ENCODE results near the gene GOLPH3L.
A peak's percentile ranks its signal among the peaks of the same experiment; 100 is the strongest.
"Not testable (repeated sequence)": the region's sequence is repeated elsewhere in the genome, so short reads cannot be mapped to it uniquely, and the experiment has no call there.

Gene GOLPH3L

DNA sequence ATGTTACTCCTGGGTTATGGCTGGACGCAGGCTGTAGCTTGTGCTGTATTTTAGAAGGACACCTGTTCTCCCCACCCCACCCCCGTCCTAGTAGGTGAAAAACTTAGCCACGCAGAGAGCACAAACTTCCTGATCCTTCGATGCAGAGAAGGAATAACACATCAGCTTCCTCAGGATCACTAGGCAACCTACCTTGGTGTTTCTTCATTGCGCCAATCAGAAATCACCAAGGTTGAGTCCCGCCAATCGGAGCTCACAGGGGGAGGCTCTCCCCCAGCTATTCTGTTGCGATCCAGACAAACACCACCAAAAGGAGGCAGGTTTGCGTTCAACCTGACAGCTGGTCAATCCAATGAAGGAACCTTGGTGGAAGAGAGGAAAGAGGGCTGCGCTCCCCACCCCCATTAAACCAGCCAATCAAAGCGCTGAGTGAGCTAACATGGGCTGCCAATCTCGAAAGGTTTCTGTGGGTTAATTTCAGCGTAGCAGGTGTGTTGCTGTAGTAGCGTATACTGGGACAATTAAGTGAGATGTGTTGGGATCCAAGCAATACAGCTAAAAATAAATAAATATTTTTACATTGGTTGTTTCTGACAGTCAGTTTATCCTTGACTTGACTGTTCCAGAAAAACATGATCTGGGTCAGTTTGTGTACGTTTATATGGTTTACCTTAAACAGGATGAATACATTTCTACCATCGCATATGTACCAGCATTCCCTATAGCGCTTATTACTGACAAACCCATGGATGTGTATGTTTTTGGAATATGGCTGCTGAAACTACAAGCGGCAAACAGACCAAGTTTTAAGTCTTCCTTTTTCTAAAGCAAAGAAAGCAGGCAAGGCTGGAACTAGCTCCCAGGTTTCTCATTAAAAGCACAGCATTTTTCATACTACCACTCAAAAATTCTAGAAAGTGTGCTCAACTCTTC is at the start of gene GOLPH3L:
Gene GOLPH3L, minus strand, starts transcription at position 160 of the 933 bp plus-strand sequence. CDS start 2,316 bp downstream, outside the sequence.
- ATAC-seq, result peak; percentile 100

DNA sequence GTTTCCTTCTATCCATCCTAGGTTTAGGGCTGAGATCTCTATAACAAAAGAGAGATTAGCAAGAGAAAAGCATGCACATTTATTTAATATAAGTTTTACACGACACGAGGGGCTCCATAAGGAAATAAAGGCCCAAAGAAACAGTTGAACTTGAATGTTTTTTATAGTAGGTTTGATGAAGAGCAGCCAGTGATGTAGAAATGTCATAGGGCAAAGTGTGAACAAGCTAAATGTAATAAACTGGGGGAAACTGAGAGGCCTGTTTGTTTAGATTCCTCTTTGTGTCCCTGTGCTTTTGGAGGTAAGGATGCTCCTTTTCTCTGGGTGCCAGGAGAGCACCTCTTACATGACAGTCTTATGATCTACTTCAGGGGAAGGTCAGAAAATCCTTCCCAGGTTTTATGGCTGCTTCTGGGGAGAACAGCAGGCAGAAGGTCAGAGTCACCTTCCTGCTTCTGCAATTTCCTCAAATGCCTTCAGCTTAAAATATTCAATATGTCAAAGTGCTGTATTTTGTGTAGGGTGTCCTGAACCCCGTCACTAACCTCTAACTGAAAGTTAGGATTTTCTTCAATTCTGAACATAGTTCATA is 33.3 kb upstream of the GOLPH3L start:
- no peak for ATAC-seq

DNA sequence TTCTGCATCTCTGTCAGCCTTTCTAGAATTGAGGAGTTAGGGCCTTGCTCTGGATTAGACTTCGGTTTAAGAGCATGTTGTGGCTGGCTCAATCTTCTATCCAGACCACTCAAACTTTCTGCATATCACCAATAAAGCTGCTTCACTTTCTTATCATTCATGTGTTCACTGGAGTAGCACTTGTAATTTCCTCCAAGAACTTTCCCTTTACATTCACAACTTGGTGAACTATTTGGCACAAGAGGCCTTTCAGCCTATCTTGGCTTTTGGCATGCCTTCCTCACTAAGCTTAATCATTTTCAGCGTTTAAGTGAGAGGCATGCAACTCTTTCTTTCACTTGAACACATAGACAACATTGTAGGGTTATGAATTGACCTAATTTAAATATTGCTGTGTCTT is 27.4 kb upstream of the GOLPH3L start:
- ATAC-seq, result no peak

- ATAC-seq, result no peak
Observed at GRCh38 chr1:150720703-150721102, 23.7 kb upstream of the GOLPH3L start, which contains the start of gene HORMAD1. Gene HORMAD1 (minus strand): TSS chr1:150720895. CDS start chr1:150719505, 1,390 bp downstream.

DNA sequence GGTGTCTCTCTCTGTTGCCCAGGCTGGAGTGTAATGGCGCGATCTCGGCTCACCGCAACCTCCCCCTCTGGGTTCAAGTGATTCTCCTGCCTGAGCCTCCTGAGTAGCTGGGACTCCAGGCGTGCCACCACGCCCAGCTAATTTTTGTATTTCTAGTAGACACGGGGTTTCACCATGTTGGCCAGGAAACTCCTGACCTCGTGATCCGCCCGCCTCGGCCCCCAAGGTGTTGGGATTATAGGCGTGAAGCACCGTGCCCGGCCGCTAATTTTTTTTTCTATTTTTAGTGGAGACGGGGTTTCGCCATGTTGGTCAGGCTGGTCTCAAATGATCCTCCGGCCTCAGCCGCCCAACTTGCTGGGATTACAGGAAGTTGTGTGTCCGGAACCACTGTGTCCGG is 23.1 kb upstream of the GOLPH3L start:
- ATAC-seq, result no peak

DNA sequence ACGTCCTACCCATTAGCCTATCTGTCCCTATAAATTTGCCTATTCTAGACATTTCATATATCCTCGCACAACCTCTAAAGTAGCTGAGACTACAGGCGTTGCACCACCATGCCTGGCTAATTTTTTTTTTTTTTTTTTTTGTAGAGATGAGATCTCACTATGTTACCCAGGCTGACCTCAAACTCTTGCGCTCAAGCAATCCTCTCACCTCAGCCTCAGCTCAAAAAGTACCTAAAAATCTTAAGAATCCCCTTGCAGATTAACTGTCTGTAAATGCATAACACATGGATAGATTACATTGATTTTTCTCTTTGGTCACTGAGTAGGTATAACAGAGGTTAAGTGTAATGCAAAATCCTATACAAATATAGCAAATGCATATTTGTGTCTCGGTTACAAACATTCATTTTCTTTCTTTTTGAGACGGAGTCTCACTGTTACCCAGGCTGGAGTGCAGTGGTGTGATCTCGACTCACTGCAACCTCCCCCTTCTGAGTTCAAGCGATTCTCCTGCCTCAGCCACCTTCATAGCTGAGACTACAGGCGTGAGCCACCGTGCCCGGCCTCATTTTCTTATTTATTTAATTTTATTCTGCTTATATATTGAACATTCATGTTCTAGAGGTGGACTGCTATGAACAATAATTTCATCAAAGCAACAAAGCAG is 21.4 kb upstream of the GOLPH3L start:
- ATAC-seq, result no peak

DNA sequence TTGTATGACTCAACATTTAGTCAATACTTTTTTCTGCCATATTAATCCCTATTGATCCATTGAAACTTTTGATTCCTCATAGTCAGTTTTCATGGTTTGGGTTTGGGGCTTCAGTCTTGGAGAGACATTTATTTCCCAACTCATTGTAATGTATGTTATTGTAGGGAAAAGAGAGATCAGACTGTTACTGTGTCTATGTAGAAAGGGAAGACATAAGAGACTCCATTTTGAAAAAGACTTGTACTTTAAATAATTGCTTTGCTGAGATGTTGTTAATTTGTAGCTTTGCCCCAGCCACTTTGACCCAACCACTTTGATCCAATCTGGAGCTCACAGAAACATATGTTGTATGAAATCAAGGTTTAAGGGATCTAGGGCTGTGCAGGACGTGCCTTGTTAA is 12.1 kb upstream of the GOLPH3L start:
- not testable (repeated sequence) for ATAC-seq

DNA sequence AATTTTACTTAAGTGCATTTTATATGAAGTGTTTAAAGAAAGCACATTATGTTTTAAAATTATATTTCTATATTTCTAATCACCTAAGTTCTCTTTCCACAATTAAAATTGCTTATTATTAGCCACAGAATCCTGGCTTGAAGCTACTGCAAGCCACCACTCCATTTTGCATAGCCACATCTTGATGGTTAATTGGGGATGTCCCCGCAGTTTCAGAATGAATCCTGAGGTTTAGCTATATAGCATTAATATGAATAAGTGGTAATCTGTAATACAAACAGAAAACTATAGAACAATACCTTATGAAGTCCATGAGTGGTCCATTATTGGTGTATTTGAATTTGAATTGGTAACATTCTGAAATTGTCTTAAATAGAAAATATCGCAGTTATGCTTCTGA is 11.6 kb upstream of the GOLPH3L start:
- peak; percentile 97 to 99 for ATAC-seq

DNA sequence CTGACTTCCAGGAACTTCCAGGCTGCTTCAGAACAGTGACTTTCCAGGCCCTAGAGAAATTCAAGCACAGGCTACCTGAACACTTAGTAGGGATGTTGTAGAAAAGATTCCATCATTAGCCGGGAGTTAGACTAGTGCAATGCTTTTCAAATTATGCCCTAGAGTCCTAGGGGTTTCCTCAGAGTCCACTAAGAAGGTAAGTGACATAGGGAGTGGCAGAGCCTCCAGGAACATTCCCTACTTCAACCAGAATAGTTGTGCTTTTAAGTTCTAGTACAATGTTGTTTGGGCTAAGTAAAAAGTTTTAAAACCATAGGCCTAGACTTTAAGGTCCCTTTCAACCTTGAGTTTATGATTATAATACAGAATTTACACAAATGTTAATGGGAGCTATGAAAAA is 9.1 kb upstream of the GOLPH3L start:
- no peak for ATAC-seq

DNA sequence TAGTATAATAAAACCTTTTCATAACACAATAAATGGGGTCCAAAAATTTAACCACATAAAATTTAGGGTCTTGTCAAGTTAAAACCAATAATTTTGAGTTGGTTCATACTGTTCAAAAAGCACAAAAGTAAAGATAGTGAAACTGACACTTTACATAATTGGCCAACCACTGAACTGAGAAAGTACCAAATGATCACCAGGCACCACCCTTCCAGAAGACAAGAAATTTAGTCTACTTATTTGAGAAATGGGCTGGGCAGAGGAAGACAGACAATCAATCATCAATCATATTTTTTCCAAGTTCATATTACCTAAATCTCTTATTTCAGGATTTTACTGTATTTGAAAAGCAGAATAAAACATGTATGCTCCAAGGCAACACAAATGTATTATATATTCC is 6.5 kb upstream of the GOLPH3L start:
- ATAC-seq, result no peak

GRCh38 chr1:150696590-150696989 is 364 bp downstream of the GOLPH3L start:
- no peak for ATAC-seq

DNA sequence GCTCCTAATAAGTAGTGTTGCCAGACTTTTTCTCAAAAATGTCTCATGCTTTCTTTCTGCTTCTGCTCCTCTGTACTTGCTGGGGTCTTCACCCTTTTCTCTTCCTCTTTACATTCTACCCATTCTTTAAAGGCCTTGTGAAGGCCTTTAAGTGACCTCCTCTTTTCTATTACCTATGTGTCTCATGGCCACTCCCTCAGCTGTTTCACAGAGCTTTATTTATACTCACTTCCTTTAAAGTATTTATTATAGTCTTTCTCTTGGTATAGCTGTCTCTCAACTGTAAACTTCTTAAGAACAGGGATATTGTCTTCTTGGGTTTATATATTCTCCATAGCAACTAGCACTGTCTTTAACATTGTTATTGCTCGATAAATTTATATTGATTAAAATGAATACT is 792 bp downstream of the GOLPH3L start:
- ATAC-seq, result no peak

GRCh38 chr1:150695561-150695960 is 1.4 kb downstream of the GOLPH3L start:
- ATAC-seq, result no peak

- ATAC-seq, result no peak
Observed at GRCh38 chr1:150692720-150693119, 4.2 kb downstream of the GOLPH3L start.

DNA sequence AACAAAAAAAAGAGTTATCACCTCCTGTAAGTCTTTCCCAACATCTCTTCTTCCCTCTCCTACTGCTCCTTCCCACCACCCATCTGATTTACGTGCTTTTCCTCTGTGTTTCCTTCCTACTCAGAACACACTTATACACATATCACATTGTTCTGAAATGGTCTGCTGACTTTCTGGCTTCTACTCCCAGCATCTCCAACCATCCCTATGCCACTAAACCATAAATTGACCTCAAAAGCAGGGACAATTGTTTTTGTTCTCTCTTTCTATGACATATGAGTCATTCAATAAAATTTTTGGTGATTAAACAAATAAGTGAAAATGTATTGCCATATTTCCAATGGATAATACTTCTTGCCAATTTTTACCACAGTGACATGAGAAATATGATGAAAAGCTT is 8.2 kb downstream of the GOLPH3L start:
- ATAC-seq, result no peak

DNA sequence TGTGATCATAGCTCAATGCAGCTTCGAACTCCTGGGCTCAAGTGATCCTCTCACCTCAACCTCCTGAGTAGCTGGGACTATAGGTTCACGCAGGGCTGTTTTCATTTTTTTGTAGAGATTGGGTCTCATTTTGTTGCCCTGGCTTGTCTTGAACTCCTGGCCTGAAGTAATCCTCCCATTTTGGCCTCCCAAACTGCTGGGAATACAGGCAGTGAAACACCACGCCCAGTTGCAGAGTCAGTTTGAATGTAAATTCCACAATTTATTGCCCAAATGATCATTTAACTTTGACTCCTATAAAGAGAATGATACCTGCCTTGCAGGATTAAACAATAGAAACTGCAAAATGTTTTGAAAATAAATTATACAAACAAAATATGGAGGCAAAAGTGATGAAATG is 10.7 kb downstream of the GOLPH3L start:
- no peak for ATAC-seq

DNA sequence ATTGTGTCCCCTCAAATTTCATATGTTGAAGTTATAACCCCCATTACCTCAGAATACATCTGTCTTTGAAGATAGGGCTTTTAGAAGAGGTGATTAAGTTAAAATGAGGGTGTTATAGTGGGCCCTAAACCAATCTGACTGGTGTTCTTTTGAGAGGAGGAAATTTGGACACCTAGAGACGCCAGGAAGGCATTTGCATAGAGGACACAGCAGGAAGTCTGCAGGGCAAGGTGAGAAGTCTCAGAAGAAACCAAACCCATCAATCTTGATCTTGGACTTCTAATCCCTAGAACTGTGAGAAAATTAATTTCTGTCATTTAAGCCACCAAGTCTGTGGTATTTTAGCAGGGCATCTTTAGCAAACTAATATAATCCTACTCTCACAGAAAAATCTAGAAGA is 13.0 kb downstream of the GOLPH3L start:
- ATAC-seq, result no peak

DNA sequence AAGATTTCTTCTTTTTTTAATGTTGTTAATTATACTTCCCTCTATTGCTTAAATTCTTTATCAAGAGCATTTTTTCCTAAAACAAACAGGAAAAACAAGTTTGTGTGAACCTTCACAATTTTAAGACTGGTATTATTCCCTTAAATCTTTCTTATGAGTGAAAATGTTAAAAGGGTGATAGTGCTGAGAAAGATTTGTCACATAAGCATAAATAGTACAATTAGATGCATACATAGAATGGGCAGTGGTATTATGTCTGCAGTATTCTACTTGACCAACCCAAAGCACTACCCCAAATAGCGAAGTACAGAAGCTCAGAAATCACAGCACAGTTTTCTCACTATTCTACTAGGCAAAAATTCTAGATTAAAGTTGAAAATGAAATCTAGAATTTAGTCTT is 18.0 kb downstream of the GOLPH3L start:
- no peak for ATAC-seq

DNA sequence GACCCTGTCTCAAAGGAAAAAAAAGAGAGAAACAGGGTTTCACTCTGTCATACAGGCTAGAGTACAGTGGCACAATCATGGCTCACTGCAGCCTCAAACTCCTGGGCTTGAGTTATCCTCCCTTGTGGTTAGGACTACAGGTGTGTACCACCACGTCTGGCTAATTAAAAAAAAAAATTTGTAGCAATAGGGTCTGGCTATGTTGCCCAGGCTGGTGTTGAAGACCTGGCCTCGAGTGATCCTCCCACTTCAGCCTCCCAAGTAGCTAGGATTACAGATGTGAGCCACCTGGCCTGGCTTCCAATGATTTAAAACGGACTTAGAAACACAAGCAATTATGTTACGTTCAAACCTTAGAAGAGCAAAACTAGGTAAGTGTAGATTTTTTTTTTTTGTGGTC is 22.1 kb downstream of the GOLPH3L start:
- ATAC-seq, result no peak

DNA sequence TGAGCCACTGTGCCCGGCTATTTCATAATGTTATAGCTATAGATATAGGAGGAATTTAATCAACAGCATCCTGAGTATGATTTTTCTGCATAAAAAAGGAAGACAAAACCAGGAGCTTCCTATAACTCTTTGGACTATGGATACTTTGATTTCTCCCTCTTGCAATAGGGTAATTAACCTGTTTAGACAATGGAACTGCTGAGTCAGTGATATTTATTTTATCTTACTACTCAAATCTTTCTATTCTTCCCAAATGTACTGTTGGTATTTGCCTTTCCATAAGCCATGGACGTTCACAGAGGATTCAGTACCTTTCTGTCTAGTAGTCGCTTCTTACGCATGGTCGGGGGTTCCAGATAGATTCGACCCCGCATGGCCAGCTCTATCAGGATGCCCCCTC is 33.6 kb downstream of the GOLPH3L start:
- ATAC-seq, result no peak

DNA sequence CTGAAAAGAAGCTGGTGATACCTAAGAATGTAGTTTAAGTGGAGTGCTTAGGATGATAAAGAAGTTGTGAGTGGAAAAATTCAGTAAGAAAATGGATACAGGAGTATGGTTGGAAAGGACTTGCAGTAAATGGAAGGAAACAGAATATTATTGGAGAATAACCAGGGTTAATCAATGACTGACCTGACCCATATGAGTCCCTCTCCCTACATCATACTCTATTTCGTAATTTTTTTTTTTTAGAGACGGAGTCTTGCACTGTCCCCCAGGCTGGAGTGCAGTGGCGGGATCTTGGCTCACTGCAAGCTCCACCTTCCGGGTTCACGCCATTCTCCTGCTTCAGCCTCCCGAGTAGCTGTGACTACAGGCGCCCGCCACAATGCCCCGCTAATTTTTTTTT is 34.1 kb downstream of the GOLPH3L start:
- ATAC-seq, result no peak

- ATAC-seq, result no peak
Observed at GRCh38 chr1:150661156-150661555, 35.8 kb downstream of the GOLPH3L start.

GRCh38 chr1:150660584-150660983 is 36.4 kb downstream of the GOLPH3L start:
- no peak for ATAC-seq

DNA sequence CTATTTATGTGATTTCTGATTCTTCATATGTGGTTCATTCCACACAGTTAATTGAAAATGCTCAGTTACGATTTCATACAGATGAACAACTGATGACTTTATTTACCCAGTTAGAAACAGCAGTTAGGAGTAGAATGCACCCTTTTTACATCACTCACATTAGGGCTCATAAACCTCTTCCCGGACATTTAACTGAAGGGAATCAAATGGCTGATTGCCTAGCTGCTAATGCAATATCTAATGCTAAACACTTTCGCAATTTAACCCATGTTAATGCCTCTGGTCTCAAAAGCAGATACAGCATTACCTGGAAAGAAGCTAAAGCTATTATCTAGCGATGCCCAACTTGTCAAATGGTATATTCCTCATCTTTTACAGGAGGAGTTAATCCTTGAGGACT is 39.9 kb downstream of the GOLPH3L start:
- ATAC-seq, result not testable (repeated sequence)
